A673 (cell line): ENCODE results near the gene MICB.
"Not testable (repeated sequence)": the region's sequence is repeated elsewhere in the genome, so short reads cannot be mapped to it uniquely, and the experiment has no call there.

ENCODE experiments used
- CTCF ChIP-seq: fragments of 300-800, 200-600 bp; sonication (generic); conservative IDR thresholded peaks from 2 replicates; pipeline ENCODE4 v1.5.1; 2017; ENCODE audit warnings: low read depth, mild to moderate bottlenecking, antibody characterized with exemption, low read length, moderate library complexity, mixed read lengths
- EZH2 ChIP-seq: fragments of 200-600 bp; sonication (generic); IDR thresholded peaks from 2 replicates; pipeline ENCODE4 v1.6.1; 2017; ENCODE audit warnings: borderline replicate concordance, low read depth, mild to moderate bottlenecking, mixed read lengths, antibody characterized with exemption, low read length; ENCODE audit not compliant: poor library complexity, severe bottlenecking

- TF ChIP-seq CTCF, EZH2: not testable (repeated sequence)
Observed at GRCh38 chr6:31496826-31497225, 1.1 kb upstream of the MICB start.
